ENCODE data around the gene SLC35F3. TPM values are rescaled to one million over a fixed set of nuclear protein-coding genes. Genes with fewer than 3 reads are reported as not detected.
"Not testable (repeated sequence)": the region's sequence is repeated elsewhere in the genome, so short reads cannot be mapped to it uniquely, and the experiment has no call there.

SLC35F3 gene
- polyA plus RNA-seq, 4 donors = 0.07 to 0.46 TPM; not detected in 2

DNA sequence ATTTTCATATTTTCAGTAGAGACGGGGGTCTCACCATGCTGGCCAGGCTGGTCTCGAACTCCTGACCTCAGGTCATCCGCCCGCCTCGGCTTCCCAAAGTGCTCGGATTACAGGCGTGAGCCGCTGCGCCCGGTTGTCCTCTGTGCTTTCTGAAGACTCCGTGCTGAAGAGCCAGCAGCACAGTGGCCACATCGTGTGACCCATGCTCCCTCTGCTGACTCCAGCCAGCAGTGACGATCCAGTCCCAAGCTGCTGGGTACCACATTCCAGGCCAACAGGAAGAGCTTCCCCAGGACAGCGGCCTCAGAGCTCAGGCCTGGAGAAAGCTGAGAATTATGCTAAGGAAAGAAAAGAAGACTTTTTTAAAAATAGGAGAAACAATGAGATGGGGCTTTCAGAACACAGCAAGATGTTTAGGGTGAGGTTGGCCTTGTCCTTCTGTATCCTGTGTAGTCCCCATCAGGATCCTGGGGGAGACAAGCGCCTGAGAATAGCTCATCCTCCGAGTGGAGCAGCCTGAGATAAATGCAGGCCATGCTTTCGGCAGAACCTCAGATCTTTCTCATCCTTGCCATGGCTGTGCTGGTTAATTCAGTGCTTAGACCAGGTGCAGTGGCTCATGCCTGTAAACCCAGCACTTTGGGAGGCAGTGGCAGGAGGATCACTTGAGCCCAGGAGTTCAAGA, 207.1 kb downstream of the SLC35F3 start:
- Histone ChIP-seq H3K27me3 (ENCODE audit: control insufficient read depth in 3 of 3, insufficient read depth in 3 of 3, low read length in 3 of 3) (peaks cover 0 to 4% (median 0%) of the 10 kb centered on the region in 3 donors), H3K36me3 (ENCODE audit: control insufficient read depth in 3 of 3, insufficient read depth in 2 of 3, low read depth in 1 of 3, low read length in 3 of 3) (no peaks in the 10 kb centered on the region), H3K4me1 (ENCODE audit: control insufficient read depth in 3 of 3, insufficient read depth in 2 of 3, low read depth in 1 of 3, low read length in 2 of 3) (no peaks in the 10 kb centered on the region), H3K27ac (ENCODE audit: low read depth in 1 of 3, low read length in 2 of 3) (no peak overlapping the region), H3K9me3 (ENCODE audit: control insufficient read depth in 2 of 2, insufficient read depth in 1 of 2, low read depth in 1 of 2, low read length in 1 of 2) (no peaks in the 10 kb centered on the region), H3K4me3 (ENCODE audit: low read depth in 1 of 3, low read length in 3 of 3) (no peak overlapping the region)
- WGBS, 3 donors = 32 to 39% (median 39%) methylated on average over 17 of the region's 17 CpGs
- FAIRE-seq (no peak), DNase-seq (peak; percentile 18 to 37)

DNA sequence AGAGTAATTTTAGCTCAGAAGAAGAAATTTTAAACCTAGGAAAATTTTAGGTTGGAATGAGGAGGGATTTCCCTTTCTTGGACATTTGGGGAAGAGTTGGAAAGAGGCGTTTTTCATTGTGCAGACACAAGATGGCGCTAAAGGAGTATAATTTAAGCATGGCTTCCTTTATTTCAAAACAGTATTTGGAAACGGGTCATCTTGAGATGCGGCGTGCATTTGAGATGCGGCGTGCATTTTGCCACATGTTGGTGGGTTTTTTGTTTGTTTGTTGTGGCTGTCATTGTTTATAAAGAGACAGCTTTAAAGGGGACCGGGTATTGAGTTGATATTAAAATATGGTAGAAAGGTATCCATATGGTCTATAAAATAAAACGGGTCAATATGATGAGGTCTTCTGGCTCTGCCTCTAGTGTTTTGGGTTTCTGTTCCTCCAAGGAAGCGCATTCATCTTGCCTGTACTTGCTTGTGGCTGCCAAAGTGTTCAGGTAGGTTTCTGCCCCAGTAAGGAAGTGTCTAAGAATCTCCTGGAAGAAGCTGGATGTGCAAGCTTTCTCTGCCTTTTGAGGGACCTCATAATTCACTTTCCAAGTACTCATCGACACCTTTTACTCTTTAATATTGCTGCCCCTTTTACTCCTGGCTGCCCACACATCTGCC, 210.3 kb downstream of the SLC35F3 start:
- Histone ChIP-seq H3K36me3 (ENCODE audit: control insufficient read depth in 3 of 3, insufficient read depth in 2 of 3, low read depth in 1 of 3, low read length in 3 of 3) (no peaks in the 10 kb centered on the region), H3K9me3 (ENCODE audit: control insufficient read depth in 2 of 2, insufficient read depth in 1 of 2, low read depth in 1 of 2, low read length in 1 of 2) (no peaks in the 10 kb centered on the region), H3K4me1 (ENCODE audit: control insufficient read depth in 3 of 3, insufficient read depth in 2 of 3, low read depth in 1 of 3, low read length in 2 of 3) (no peaks in the 10 kb centered on the region), H3K4me3 (ENCODE audit: low read depth in 1 of 3, low read length in 3 of 3) (no peak overlapping the region), H3K27ac (ENCODE audit: low read depth in 1 of 3, low read length in 2 of 3) (no peak overlapping the region), H3K27me3 (ENCODE audit: control insufficient read depth in 3 of 3, insufficient read depth in 3 of 3, low read length in 3 of 3) (peaks cover 0 to 8% (median 0%) of the 10 kb centered on the region in 3 donors)
- whole genome bisulfite sequencing, 3 donors = 15 to 17% (median 15%) methylated on average over 11 of the region's 11 CpGs
- FAIRE-seq = no peak
- peak; percentile 37 to 53 for DNase-seq

DNA sequence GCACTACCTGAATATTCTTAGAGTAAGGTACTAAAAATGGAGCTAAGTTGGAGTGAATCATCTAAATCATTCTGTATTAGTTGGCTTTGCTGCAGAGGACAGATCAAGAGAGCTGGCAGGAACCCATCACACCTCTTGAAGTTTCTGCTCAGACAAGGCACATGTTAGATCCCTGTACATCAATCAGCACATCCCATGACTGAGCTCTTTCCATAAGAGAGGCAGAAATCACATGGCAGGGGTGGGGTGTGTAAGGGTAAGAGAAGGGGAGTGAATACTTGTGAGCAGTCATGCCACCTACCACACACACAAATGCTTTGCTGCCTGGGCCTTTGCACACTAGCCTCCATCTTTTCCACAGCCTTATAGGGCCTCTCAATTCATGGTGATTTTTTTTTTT, 214.4 kb downstream of the SLC35F3 start:
- H3K9me3 ChIP-seq (ENCODE audit: control insufficient read depth in 2 of 2, insufficient read depth in 1 of 2, low read depth in 1 of 2, low read length in 1 of 2) = peaks cover 0 to 2% of the 10 kb centered on the region in 2 donors
- no peak overlapping the region for H3K27ac ChIP-seq (ENCODE audit: low read depth in 1 of 3, low read length in 2 of 3)
- H3K36me3 ChIP-seq (ENCODE audit: control insufficient read depth in 3 of 3, insufficient read depth in 2 of 3, low read depth in 1 of 3, low read length in 3 of 3) = no peaks in the 10 kb centered on the region
- FAIRE-seq (no peak), DNase-seq (no peak)
- H3K4me3 ChIP-seq (ENCODE audit: low read depth in 1 of 3, low read length in 3 of 3) = no peak overlapping the region
- no peaks in the 10 kb centered on the region for H3K4me1 ChIP-seq (ENCODE audit: control insufficient read depth in 3 of 3, insufficient read depth in 2 of 3, low read depth in 1 of 3, low read length in 2 of 3)
- H3K27me3 ChIP-seq (ENCODE audit: control insufficient read depth in 3 of 3, insufficient read depth in 3 of 3, low read length in 3 of 3) = peaks cover 0 to 8% (median 2%) of the 10 kb centered on the region in 3 donors

DNA sequence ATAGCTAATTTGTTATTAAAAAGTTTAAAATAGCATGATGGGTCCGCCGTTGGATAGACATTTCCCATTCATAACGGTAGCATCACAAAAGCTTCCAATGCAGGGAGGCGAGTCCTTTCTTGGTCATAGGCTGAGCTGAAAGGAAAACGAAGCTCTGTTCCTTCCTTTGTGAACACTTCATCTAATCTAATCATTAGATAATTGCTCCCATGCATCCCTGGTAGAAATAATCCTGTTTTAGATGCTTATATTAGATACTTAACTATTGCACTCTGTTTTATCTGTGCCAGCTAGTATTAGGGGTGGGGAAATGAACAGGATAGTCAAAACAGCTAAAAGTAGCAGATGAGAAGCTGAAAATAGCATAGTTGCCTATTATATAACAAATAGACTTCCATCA, 215.0 kb downstream of the SLC35F3 start:
- H3K4me3 ChIP-seq (ENCODE audit: low read depth in 1 of 3, low read length in 3 of 3) = no peak overlapping the region
- H3K27me3 ChIP-seq (ENCODE audit: control insufficient read depth in 3 of 3, insufficient read depth in 3 of 3, low read length in 3 of 3) = peaks cover 0 to 8% (median 2%) of the 10 kb centered on the region in 3 donors
- H3K27ac ChIP-seq (ENCODE audit: low read depth in 1 of 3, low read length in 2 of 3) = no peak overlapping the region
- H3K4me1 ChIP-seq (ENCODE audit: control insufficient read depth in 3 of 3, insufficient read depth in 2 of 3, low read depth in 1 of 3, low read length in 2 of 3) = no peaks in the 10 kb centered on the region
- no peak for FAIRE-seq
- H3K9me3 ChIP-seq (ENCODE audit: control insufficient read depth in 2 of 2, insufficient read depth in 1 of 2, low read depth in 1 of 2, low read length in 1 of 2) = peaks cover 0 to 2% of the 10 kb centered on the region in 2 donors
- 80 to 81% (median 81%) methylated on average over 5 of the region's 5 CpGs for WGBS, 3 donors
- no peaks in the 10 kb centered on the region for H3K36me3 ChIP-seq (ENCODE audit: control insufficient read depth in 3 of 3, insufficient read depth in 2 of 3, low read depth in 1 of 3, low read length in 3 of 3)
- no peak for DNase-seq

DNA sequence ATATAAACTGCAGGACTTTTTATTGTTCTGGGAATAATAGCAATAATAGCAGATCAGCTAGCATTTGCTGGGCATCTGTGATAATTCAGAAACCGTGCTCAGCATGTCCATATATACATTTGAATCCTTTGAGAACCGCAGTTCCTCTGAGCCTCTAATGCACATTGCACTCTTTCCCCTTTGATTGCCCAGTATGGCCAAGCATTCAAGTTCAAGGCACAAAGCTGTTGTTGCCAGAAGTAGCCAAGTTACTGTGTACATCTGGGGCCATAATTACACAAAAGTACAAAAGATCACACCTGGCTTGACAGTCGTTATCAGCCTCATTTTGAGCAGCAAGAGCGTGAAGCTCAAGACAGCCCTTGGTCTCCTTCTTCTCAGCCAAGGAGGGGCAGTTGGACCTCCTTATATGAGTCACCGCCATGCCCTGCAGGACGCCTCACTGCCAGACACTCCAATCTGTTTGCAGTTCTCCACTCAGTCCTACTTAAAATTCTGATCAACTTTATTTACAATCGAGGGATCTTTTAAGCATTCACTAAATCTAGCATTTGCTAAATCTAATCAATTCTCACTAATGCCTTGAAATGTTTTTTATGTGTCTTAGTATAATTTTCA, 216.0 kb downstream of the SLC35F3 start:
- no peak overlapping the region for H3K27ac ChIP-seq (ENCODE audit: low read depth in 1 of 3, low read length in 2 of 3)
- no peaks in the 10 kb centered on the region for H3K4me1 ChIP-seq (ENCODE audit: control insufficient read depth in 3 of 3, insufficient read depth in 2 of 3, low read depth in 1 of 3, low read length in 2 of 3)
- FAIRE-seq (no peak), DNase-seq (no peak)
- no peaks in the 10 kb centered on the region for H3K36me3 ChIP-seq (ENCODE audit: control insufficient read depth in 3 of 3, insufficient read depth in 2 of 3, low read depth in 1 of 3, low read length in 3 of 3)
- peaks cover 0 to 12% (median 2%) of the 10 kb centered on the region in 3 donors for H3K27me3 ChIP-seq (ENCODE audit: control insufficient read depth in 3 of 3, insufficient read depth in 3 of 3, low read length in 3 of 3)
- 44 to 68% (median 50%) methylated on average over 7 of the region's 7 CpGs for WGBS, 3 donors
- no peak overlapping the region for H3K4me3 ChIP-seq (ENCODE audit: low read depth in 1 of 3, low read length in 3 of 3)
- H3K9me3 ChIP-seq (ENCODE audit: control insufficient read depth in 2 of 2, insufficient read depth in 1 of 2, low read depth in 1 of 2, low read length in 1 of 2) = peaks cover 0 to 2% of the 10 kb centered on the region in 2 donors

DNA sequence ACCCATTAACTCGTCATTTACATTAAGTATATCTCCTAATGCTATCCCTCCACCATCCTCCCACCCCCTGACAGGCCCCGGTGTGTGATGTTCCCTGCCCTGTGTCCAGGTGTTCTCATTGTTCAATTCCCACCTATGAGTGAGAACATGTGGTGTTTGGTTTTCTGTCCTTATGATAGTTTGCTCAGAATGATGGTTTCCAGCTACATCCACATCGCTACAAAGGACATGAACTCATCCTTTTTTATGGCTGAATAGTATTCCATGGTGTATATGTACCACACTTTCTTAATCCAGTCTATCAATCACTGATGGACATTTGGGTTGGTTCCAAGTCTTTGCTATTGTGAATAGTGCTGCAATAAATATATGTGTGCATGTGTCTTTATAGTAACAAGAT, 217.2 kb downstream of the SLC35F3 start:
- not testable (repeated sequence) for H3K36me3 ChIP-seq (ENCODE audit: control insufficient read depth in 3 of 3, insufficient read depth in 2 of 3, low read depth in 1 of 3, low read length in 3 of 3); H3K9me3 ChIP-seq (ENCODE audit: control insufficient read depth in 2 of 2, insufficient read depth in 1 of 2, low read depth in 1 of 2, low read length in 1 of 2); FAIRE-seq; H3K4me3 ChIP-seq (ENCODE audit: low read depth in 1 of 3, low read length in 3 of 3); H3K27ac ChIP-seq (ENCODE audit: low read depth in 1 of 3, low read length in 2 of 3); H3K4me1 ChIP-seq (ENCODE audit: control insufficient read depth in 3 of 3, insufficient read depth in 2 of 3, low read depth in 1 of 3, low read length in 2 of 3); DNase-seq
- 76 to 94% (median 90%) methylated on average over 3 of the region's 3 CpGs for WGBS, 3 donors
- peaks cover 0 to 14% (median 2%) of the 10 kb centered on the region in 3 donors for H3K27me3 ChIP-seq (ENCODE audit: control insufficient read depth in 3 of 3, insufficient read depth in 3 of 3, low read length in 3 of 3)

DNA sequence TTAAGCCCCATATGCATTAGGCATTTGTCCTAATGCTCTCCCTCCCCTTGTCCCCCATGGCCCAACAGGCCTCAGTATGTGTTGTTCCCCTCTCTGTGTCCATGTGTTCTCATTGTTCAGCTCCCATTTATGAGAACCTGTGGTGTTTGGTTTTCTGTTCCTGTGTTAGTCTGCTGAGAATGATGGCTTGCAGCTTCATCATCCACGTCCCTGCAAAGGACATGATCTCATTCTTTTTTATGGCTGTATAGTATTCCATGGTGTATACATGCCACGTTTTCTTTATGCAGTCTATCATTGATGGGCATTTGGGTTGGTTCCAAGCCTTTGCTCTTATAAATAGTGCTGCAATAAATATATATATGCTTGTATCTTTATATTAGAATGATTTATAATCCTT, 218.1 kb downstream of the SLC35F3 start:
- H3K4me1 ChIP-seq (ENCODE audit: control insufficient read depth in 3 of 3, insufficient read depth in 2 of 3, low read depth in 1 of 3, low read length in 2 of 3); H3K9me3 ChIP-seq (ENCODE audit: control insufficient read depth in 2 of 2, insufficient read depth in 1 of 2, low read depth in 1 of 2, low read length in 1 of 2): not testable (repeated sequence)

DNA sequence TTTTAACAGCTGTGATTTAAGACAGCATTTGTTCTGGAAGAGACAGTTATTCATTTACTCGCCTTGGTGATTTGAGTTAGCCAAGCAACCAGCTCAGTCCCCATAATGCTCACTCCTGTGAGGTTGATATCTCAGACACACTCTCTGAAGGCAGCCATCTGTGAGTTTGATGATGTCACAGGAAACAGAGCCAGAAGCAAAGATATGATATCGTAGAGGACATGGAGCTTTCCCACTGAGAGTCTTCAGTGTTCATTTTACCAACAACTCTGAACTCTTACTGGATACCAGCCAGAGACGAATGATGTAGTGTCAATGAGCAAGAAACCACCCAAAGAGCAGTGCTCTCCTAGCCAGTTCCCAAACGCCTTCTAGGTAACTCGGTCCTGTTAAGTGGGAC, 219.4 kb downstream of the SLC35F3 start:
- Histone ChIP-seq H3K9me3 (ENCODE audit: control insufficient read depth in 2 of 2, insufficient read depth in 1 of 2, low read depth in 1 of 2, low read length in 1 of 2) (peaks cover 0 to 2% of the 10 kb centered on the region in 2 donors), H3K27ac (ENCODE audit: low read depth in 1 of 3, low read length in 2 of 3) (no peak overlapping the region), H3K4me1 (ENCODE audit: control insufficient read depth in 3 of 3, insufficient read depth in 2 of 3, low read depth in 1 of 3, low read length in 2 of 3) (no peaks in the 10 kb centered on the region), H3K4me3 (ENCODE audit: low read depth in 1 of 3, low read length in 3 of 3) (no peak overlapping the region), H3K36me3 (ENCODE audit: control insufficient read depth in 3 of 3, insufficient read depth in 2 of 3, low read depth in 1 of 3, low read length in 3 of 3) (no peaks in the 10 kb centered on the region), H3K27me3 (ENCODE audit: control insufficient read depth in 3 of 3, insufficient read depth in 3 of 3, low read length in 3 of 3) (peaks cover 0 to 18% (median 6%) of the 10 kb centered on the region in 3 donors)
- WGBS, 3 donors = 53 to 67% (median 55%) methylated on average over 5 of the region's 5 CpGs
- FAIRE-seq = no peak
- no peak for DNase-seq

More for the DNA sequence above, 218.1 kb downstream of the SLC35F3 start:
- DNase-seq; H3K36me3 ChIP-seq (ENCODE audit: control insufficient read depth in 3 of 3, insufficient read depth in 2 of 3, low read depth in 1 of 3, low read length in 3 of 3); FAIRE-seq; H3K4me3 ChIP-seq (ENCODE audit: low read depth in 1 of 3, low read length in 3 of 3); H3K27ac ChIP-seq (ENCODE audit: low read depth in 1 of 3, low read length in 2 of 3): not testable (repeated sequence)
- H3K27me3 ChIP-seq (ENCODE audit: control insufficient read depth in 3 of 3, insufficient read depth in 3 of 3, low read length in 3 of 3) = peaks cover 0 to 18% (median 2%) of the 10 kb centered on the region in 3 donors
- WGBS, 3 donors = 80 to 84% (median 80%) methylated on average over 2 of the region's 2 CpGs
